Activated naive CD4-positive, alpha-beta T cell treated with anti-CD3 and anti-CD28 coated beads, Interleukin-2, amount 50 U/mL, for 16 hours (primary cell): Measurements from ENCODE around the gene VAV3.

Experiments
- DNase-seq: peaks from one replicate; pipeline ENCODE4 v3.0.0-alpha.2; 2020

VAV3 gene

DNA sequence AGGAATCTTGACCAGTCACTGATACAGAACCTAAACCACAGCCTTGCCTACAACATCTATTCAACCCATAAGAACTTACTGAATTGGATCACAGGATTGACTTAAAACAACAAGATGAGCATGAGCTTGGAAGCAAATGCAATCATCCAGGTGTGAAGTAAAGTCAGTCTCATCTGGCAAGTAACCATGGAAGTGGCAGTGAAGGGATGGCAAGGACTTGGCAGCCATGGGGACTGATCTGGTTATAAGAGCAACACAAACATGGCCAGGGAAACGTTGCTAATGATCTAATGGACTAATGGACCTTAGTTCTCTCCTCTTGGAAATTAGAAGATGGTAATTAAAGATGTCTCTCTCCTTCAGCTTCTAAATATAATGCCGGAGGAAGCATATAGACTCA lies 133.1 kb downstream of the VAV3 start:
- DNase-seq: no peak

- no peak for DNase-seq
Measured at GRCh38 chr1:107830526-107830925, 134.5 kb downstream of the VAV3 start.

- DNase-seq: no peak
Measured at GRCh38 chr1:107830075-107830474, 134.9 kb downstream of the VAV3 start.

DNA sequence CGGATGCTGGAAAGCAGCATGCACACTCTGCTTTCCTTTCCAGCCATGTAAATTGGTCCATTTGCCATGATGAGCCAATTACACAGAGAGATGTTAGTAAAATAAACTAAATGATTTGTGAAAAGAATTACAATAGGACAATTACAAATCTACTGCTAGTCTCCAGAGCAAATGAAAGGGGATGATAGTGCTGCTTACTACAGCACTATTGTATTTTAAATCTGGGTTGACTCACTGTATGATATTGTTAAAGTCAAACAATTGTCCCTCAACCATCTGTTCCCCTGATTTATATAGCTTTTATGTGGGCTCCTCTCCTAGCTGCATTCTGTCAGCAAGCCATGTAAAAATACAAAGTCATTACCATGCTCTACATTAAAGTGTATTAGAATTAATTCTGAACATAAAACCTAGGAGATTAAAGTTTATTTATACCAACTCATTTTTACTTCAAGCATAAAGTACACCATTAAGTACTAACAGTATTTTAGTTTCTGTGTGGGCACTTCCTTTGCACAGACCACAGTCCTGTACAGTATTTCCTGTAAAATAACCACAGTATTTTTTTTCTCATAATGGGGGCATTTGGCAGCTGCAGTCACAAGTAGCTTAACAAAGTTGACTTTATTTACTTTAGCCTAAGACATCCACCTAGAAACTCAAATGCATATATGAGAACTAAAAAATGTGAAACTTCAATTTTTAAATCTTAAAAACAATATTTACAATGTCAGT lies 135.8 kb downstream of the VAV3 start:
- no peak for DNase-seq

DNA sequence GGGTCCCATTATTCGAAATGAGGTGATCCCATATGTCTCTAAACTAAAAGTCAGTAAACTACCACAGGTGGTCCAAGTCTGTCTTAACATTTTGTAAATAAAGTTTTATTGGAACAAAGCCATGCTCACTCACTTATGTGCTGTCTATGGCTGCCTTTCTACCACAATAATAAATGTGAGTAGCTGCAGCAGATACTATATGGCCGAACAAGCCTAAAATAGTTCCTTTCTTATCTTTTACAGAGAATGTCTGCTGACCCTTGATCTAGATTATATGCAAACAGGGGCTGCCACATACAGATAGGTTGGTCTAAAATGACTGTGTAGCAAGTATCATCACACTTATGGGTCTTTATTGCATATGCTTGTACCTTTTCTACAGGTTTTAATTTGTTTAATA lies 140.0 kb downstream of the VAV3 start:
- DNase-seq: no peak

- DNase-seq: peak; percentile 45
Measured at GRCh38 chr1:107821340-107821739, 143.6 kb downstream of the VAV3 start.

GRCh38 chr1:107820801-107821200 lies 144.2 kb downstream of the VAV3 start:
- no peak for DNase-seq

DNA sequence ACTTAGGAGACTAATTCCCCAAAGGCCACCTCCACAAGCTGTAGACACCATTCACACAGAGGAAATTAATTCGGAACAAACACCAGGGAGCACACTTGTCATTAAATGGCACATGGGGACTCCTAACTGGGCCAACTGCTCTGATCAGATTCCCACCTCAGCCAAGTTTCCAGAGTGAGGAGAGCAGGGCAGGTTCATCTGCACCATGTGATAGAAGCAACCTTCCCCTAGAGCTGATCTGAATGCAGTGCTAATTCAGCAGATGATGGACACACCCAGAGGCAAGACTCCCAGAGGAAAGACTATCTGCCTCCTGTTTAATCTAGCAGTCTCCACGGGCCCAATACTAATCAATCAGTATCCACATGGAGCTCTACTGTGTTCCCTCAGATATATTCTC lies 147.0 kb downstream of the VAV3 start:
- no peak for DNase-seq

- no peak for DNase-seq
Measured at GRCh38 chr1:107817206-107817605, 147.8 kb downstream of the VAV3 start.

GRCh38 chr1:107810291-107810951 lies 154.6 kb downstream of the VAV3 start:
- no peak for DNase-seq

- DNase-seq: no peak
Measured at GRCh38 chr1:107807855-107808254, 157.1 kb downstream of the VAV3 start.

GRCh38 chr1:107807405-107807804 lies 157.6 kb downstream of the VAV3 start:
- no peak for DNase-seq

DNA sequence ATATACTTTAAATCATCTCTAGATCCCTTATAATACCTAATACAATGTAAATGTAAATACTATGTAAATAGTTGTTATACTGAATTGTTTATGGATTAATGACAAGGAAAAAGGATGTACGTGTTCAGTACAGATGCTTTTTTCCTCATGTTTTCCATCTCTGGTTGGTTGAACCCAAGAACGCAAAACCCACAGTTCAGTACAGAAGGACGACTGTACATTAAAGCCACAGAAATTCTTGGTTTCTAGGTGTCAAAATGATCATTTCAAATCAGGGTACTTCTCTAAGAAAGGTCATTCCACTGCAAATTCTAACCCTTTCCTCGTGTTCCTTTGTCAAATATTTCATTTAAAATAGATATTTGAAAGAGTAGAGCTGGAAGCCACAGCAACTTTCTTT lies 158.1 kb downstream of the VAV3 start:
- no peak for DNase-seq

DNA sequence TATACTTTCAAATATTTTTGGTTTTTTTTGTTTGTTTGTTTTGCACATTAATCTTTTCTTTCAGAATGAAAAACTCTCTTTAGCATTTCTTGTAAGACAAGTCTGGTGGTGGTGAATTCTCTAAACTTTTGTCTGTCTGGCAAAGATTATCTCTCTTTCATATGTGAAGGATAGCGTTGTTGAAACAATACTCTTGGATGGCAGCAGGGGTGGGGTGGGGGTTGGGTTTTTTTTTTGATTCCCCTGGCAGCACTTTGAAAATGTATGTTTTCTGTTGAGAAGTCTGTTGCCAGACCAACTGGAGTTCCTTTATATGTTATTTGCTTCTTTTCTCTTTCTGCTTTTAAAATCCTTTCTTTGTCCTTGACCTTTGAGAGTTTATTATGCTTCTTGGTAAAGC lies 160.2 kb downstream of the VAV3 start:
- DNase-seq: no peak

GRCh38 chr1:107804134-107804533 lies 160.8 kb downstream of the VAV3 start:
- no peak for DNase-seq

- DNase-seq: no peak
Measured at GRCh38 chr1:107803579-107803978, 161.4 kb downstream of the VAV3 start.

GRCh38 chr1:107802654-107803053 lies 162.3 kb downstream of the VAV3 start:
- no peak for DNase-seq

DNA sequence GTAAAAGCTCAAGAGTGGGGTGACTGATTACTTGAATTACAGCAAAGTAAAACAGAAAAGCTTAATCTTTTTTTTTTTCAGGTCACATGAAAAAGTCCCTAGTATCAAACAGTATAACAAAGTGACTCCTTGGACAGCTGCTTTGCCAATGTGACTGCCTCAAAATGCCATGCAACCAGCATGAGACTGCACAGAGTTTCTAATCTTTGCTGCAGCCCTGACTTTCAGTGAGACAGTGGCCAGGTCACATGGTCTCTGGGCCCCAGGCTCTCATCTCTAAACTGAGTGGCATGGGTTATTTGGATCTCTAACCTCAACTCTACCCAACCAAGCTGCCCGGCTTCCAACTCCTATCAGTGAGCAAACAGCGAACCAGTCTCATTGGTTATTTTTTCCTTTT lies 169.0 kb downstream of the VAV3 start:
- no peak for DNase-seq

GRCh38 chr1:107795441-107795840 lies 169.5 kb downstream of the VAV3 start:
- DNase-seq: no peak

DNA sequence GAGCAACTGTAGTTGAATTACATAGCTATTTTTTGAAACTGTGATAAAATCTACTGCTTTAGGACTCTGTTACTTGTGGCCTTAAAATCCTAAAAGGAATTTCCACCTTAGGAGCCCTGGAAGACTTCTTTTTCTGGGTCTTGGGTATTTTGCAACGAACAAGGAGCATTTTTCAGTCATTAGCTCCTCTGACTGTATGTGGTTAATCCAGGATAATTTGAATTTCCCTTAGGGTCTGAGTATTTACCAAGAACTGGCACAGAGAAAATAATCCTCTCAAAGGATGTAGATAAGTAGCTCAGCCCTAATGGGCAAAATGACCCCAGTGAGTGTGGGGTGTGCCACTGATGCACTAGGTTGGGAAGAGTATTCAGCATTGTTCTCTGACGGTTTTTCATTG lies 170.4 kb downstream of the VAV3 start:
- DNase-seq: no peak

GRCh38 chr1:107793896-107794453 lies 171.0 kb downstream of the VAV3 start:
- DNase-seq: no peak

GRCh38 chr1:107791348-107791747 lies 173.6 kb downstream of the VAV3 start:
- no peak for DNase-seq

- no peak for DNase-seq
Measured at GRCh38 chr1:107789817-107790524, 175.0 kb downstream of the VAV3 start.
